Ascending aorta (tissue), 2 donors: ENCODE measurements around the gene ATPAF2. TPM values are rescaled to one million over a fixed set of nuclear protein-coding genes. Genes with fewer than 3 reads are reported as not detected.

Experiments used
- DNase-seq, 2 donors: peaks; one replicate each; pipeline ENCODE4 v3.0.0-alpha.2; 2019; ENCODE audit warnings: low spot score in 2 of 2
- H3K27ac ChIP-seq, 2 donors: fragments of 200-600 bp; sonication (generic); one replicate each; pipeline ENCODE4 v1.5.1; 2016 to 2017; ENCODE audit warnings: mild to moderate bottlenecking in 1 of 2
- H3K27me3 ChIP-seq: fragments of 200-600 bp; sonication (generic); one replicate; pipeline ENCODE4 v1.5.1; 2017
- H3K36me3 ChIP-seq, 2 donors: fragments of 200-600 bp; sonication (generic); one replicate each; pipeline ENCODE4 v1.5.1; 2016
- H3K4me1 ChIP-seq, 2 donors: fragments of 200-600 bp; sonication (generic); one replicate each; pipeline ENCODE4 v1.5.1; 2016 to 2017; ENCODE audit warnings: mild to moderate bottlenecking in 1 of 2
- H3K4me3 ChIP-seq, 2 donors: fragments of 200-600 bp; sonication (generic); one replicate each; pipeline ENCODE4 v1.5.1; 2016 to 2017; ENCODE audit warnings: mild to moderate bottlenecking in 1 of 2
- H3K9me3 ChIP-seq, 2 donors: fragments of 200-600 bp; sonication (generic); one replicate each; pipeline ENCODE4 v1.5.1; 2016
- CTCF ChIP-seq, 3 experiments: fragments of 200-600 bp in 2 of 3; fragments of 450-650 bp in 1 of 3; sonication (generic) in 2 of 3; IDR thresholded peaks; one replicate each; pipeline ENCODE4 v1.5.1; 2016 to 2019; ENCODE audit warnings: antibody characterized with exemption in 3 of 3, mild to moderate bottlenecking in 1 of 3, moderate library complexity in 1 of 3
- intact Hi-C: fragments of 100-400 bp; cut with DNase I; formaldehyde crosslinking; loops from one replicate; pipeline ENCODE4 v1.15.1; 2023
- total RNA-seq: library from RNA; depleted of rRNA; stranded (reverse); fragments of >200 nt; gene quantifications from one replicate; pipeline ENCODE4 v1.1.0, GENCODE V29; 2016

ATPAF2 gene
- total RNA-seq, 1 donor from 2014 or later, result 2.6 TPM

- H3K9me3 ChIP-seq, result no peaks in the 10 kb centered on the region
- no peak overlapping the region for H3K27ac ChIP-seq
- H3K36me3 ChIP-seq, result no peaks in the 10 kb centered on the region
- TF ChIP-seq CTCF (IDR thresholded peaks at IDR 0.05), result no peak
- no peak for DNase-seq
- no peak overlapping the region for H3K4me3 ChIP-seq
- no peaks in the 10 kb centered on the region for H3K27me3 ChIP-seq
- no peaks in the 10 kb centered on the region for H3K4me1 ChIP-seq
- intact Hi-C loops, result no loop called here
Measured at GRCh38 chr17:17979778-17980177, 59.2 kb downstream of the ATPAF2 start.

- no peaks in the 10 kb centered on the region for H3K9me3 ChIP-seq
- H3K4me3 ChIP-seq, result no peak overlapping the region
- DNase-seq, result no peak
- H3K27me3 ChIP-seq, result no peaks in the 10 kb centered on the region
- H3K36me3 ChIP-seq, result no peaks in the 10 kb centered on the region
- intact Hi-C loops, result no loop called here
- no peak overlapping the region for H3K27ac ChIP-seq
- TF ChIP-seq CTCF (IDR thresholded peaks at IDR 0.05), result no peak
- no peaks in the 10 kb centered on the region for H3K4me1 ChIP-seq
Measured at GRCh38 chr17:17978481-17979424, 60.2 kb downstream of the ATPAF2 start.

DNA sequence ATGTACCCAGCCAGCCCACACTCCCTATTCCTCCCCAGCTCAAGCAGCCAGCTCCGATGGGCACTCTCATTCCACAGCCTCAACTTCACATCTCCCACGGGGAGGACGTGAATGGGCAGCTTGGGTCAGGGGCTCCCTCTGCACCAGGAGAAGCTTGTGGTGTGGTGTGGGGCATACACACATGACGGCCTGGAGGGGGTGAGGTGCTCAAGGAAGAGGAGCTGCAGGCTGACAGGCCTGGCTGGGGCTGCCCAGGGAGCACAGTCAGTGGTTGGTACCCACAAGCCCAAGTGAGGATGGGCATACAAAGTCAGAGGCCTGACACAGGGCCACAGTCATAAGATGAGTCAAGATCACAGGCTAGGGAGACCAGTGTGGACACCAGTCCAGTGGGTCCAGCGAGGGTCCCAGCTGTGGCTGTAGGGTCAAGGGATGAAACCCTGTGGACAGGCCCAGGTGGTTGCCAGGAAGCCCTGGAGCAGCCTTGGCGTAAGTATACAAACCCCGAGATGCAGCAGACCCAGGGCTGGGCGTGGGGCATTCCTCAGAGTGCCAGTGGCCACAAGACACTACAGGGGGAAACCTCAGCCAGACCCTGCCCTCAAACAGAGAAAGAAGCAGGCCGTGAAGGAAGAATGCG, 61.9 kb downstream of the ATPAF2 start:
- no peak for TF ChIP-seq CTCF (IDR thresholded peaks at IDR 0.05)
- no peak overlapping the region for H3K4me3 ChIP-seq
- DNase-seq, result no peak
- peaks cover 0 to 4% of the 10 kb centered on the region in 2 donors for H3K4me1 ChIP-seq
- no peaks in the 10 kb centered on the region for H3K36me3 ChIP-seq
- no peaks in the 10 kb centered on the region for H3K27me3 ChIP-seq
- H3K27ac ChIP-seq, result no peak overlapping the region
- intact Hi-C loops, result no loop called here
- no peaks in the 10 kb centered on the region for H3K9me3 ChIP-seq

- no peaks in the 10 kb centered on the region for H3K9me3 ChIP-seq
- TF ChIP-seq CTCF (IDR thresholded peaks at IDR 0.05), result no peak
- DNase-seq, result no peak
- intact Hi-C loops, result no loop called here
- H3K27ac ChIP-seq, result no peak overlapping the region
- H3K27me3 ChIP-seq, result no peaks in the 10 kb centered on the region
- peaks cover 6 to 14% of the 10 kb centered on the region in 2 donors for H3K4me1 ChIP-seq
- H3K4me3 ChIP-seq, result no peak overlapping the region
- no peaks in the 10 kb centered on the region for H3K36me3 ChIP-seq
Measured at GRCh38 chr17:17975436-17975835, 63.5 kb downstream of the ATPAF2 start.

DNA sequence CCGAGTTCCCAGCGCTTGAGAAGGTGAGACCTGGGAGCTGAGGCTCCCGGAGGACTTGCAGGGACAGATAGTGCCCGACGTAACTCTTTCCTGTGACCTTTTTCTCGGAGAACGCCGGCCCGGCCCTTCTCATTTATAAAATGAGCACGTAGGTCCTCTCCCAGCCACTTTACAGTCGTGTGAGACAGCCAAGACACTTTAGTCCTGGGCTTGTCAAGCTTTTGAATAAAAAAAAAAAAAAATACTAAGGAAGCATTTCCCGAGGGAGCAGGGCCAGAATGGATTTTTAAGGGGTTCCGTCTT, 66.1 kb downstream of the ATPAF2 start:
- Histone ChIP-seq H3K27ac (peak overlapping the region in 1 of 2 donors; percentile 59), H3K36me3 (no peaks in the 10 kb centered on the region), H3K9me3 (no peaks in the 10 kb centered on the region), H3K27me3 (no peaks in the 10 kb centered on the region), H3K4me1 (peaks cover 6 to 17% of the 10 kb centered on the region in 2 donors), H3K4me3 (peak overlapping the region; percentile 56 to 68)
- TF ChIP-seq CTCF (IDR thresholded peaks at IDR 0.05), result no peak
- DNase-seq, result no peak
- intact Hi-C loops, result loop anchor here (1.0 to 5.0 kb wide), 8 partner anchors 15 to 389 kb away; partner anchors contain the start of genes ALKBH5, ATPAF2, GID4 and RAI1
